GM23338 (cell line): ENCODE measurements around the gene PPP2R2B. TPM values are rescaled to one million over a fixed set of nuclear protein-coding genes. Genes with fewer than 3 reads are reported as not detected.

ENCODE experiments used
- ATAC-seq: fragments of 200-7000 bp; cut with Tn5 transposase; 3 replicates; pipeline ENCODE4 v1.9.1; 2020
- DNase-seq: peaks from one replicate; pipeline ENCODE4 v3.0.0-alpha.2; 2015; ENCODE audit warnings: low spot score
- H2AFZ ChIP-seq: fragments of 200-600 bp; sonication (generic); 2 replicates; pipeline ENCODE4 v1.8.0; 2016; ENCODE audit warnings: antibody characterized with exemption, mild to moderate bottlenecking, moderate library complexity
- H3F3A ChIP-seq: fragments of 200-600 bp; sonication (generic); replicated peaks from 2 replicates; pipeline ENCODE4 v1.8.0; 2017; ENCODE audit warnings: antibody characterized with exemption, mixed run types, low read depth
- H3K27ac ChIP-seq: fragments of 200-600 bp; sonication (generic); 2 replicates; pipeline ENCODE4 v1.6.1; 2016; ENCODE audit warnings: low read depth
- H3K27me3 ChIP-seq: fragments of 200-600 bp; sonication (generic); 2 replicates; pipeline ENCODE4 v1.8.0; 2016; ENCODE audit warnings: mild to moderate bottlenecking, mixed run types, moderate library complexity; ENCODE audit not compliant: insufficient read depth
- H3K36me3 ChIP-seq: fragments of 200-600 bp; sonication (generic); 2 replicates; pipeline ENCODE4 v1.8.0; 2016; ENCODE audit warnings: mild to moderate bottlenecking; ENCODE audit not compliant: insufficient read depth
- H3K4me1 ChIP-seq: fragments of 200-600 bp; sonication (generic); 2 replicates; pipeline ENCODE4 v1.8.0; 2016; ENCODE audit warnings: mild to moderate bottlenecking, moderate library complexity; ENCODE audit not compliant: insufficient read depth
- H3K4me2 ChIP-seq: fragments of 200-600 bp; sonication (generic); 2 replicates; pipeline ENCODE4 v1.7.1; 2017; ENCODE audit warnings: mixed run types
- H3K4me3 ChIP-seq: fragments of 200-600 bp; sonication (generic); 2 replicates; pipeline ENCODE4 v1.6.1; 2016; ENCODE audit warnings: mixed run types
- H3K79me2 ChIP-seq: fragments of 200-600 bp; sonication (generic); replicated peaks from 2 replicates; pipeline ENCODE4 v1.8.0; 2017; ENCODE audit warnings: mild to moderate bottlenecking; ENCODE audit not compliant: insufficient read depth
- H3K9me2 ChIP-seq: fragments of 200-600 bp; sonication (generic); 2 replicates; pipeline ENCODE4 v1.8.0; 2017; ENCODE audit not compliant: insufficient read depth
- H4K20me1 ChIP-seq: fragments of 200-600 bp; sonication (generic); replicated peaks from 2 replicates; pipeline ENCODE4 v1.8.0; 2017; ENCODE audit warnings: mild to moderate bottlenecking; ENCODE audit not compliant: insufficient read depth
- H3K27ac Mint-ChIP-seq: 2 replicates; pipeline ENCODE4 v1.8.0; 2020; ENCODE audit warnings: inconsistent platforms, mild to moderate bottlenecking, moderate library complexity, mixed read lengths
- H3K27me3 Mint-ChIP-seq: 3 replicates; pipeline ENCODE4 v1.8.0; 2022; ENCODE audit warnings: low read depth, mild to moderate bottlenecking, moderate library complexity, mixed read lengths, inconsistent platforms; ENCODE audit not compliant: insufficient read depth, poor library complexity
- H3K36me3 Mint-ChIP-seq: 3 replicates; pipeline ENCODE4 v1.8.0; 2021; ENCODE audit warnings: low read depth, mild to moderate bottlenecking, inconsistent platforms, moderate library complexity, mixed read lengths
- H3K4me1 Mint-ChIP-seq: 3 replicates; pipeline ENCODE4 v1.8.0; 2020; ENCODE audit warnings: mild to moderate bottlenecking, inconsistent platforms, mixed read lengths
- H3K4me3 Mint-ChIP-seq: 3 replicates; pipeline ENCODE4 v1.8.0; 2021; ENCODE audit warnings: moderate library complexity, mild to moderate bottlenecking, inconsistent platforms, mixed read lengths
- H3K9me3 Mint-ChIP-seq: 3 replicates; pipeline ENCODE4 v1.8.0; 2020; ENCODE audit warnings: moderate library complexity, mild to moderate bottlenecking, inconsistent platforms, mixed read lengths
- CREB1 ChIP-seq: fragments of 250-450 bp; sonication (Bioruptor Pico); IDR thresholded peaks from 2 replicates; pipeline ENCODE4 v1.5.0; 2020; ENCODE audit warnings: low read depth, mild to moderate bottlenecking, moderate library complexity
- CTCF ChIP-seq, 2 experiments: fragments of 200-600 bp in 1 of 2; sonication (generic) in 1 of 2; conservative IDR thresholded peaks; 2 replicates each; pipeline versions ENCODE4 v1.5.1 to v1.6.1; 2016 to 2017; ENCODE audit warnings: antibody characterized with exemption in 2 of 2, low read depth in 2 of 2, mild to moderate bottlenecking in 2 of 2, moderate library complexity in 1 of 2
- EZH2 ChIP-seq: fragments of 200-600 bp; sonication (generic); IDR thresholded peaks from one replicate; pipeline ENCODE4 v1.8.0; 2017; ENCODE audit warnings: antibody characterized with exemption, mild to moderate bottlenecking, low read depth; ENCODE audit not compliant: unreplicated experiment
- EZH2phosphoT487 ChIP-seq: fragments of 200-600 bp; sonication (generic); IDR thresholded peaks from one replicate; pipeline ENCODE4 v1.8.1; 2018; ENCODE audit warnings: antibody characterized with exemption; ENCODE audit not compliant: unreplicated experiment
- JUNB ChIP-seq: IDR thresholded peaks from one replicate; pipeline ENCODE4 v1.6.1; 2016; ENCODE audit warnings: antibody characterized with exemption; ENCODE audit not compliant: unreplicated experiment
- NANOG ChIP-seq: IDR thresholded peaks from 2 replicates; pipeline ENCODE4 v1.6.1; 2016; ENCODE audit warnings: antibody characterized with exemption, borderline replicate concordance
- STAT1 ChIP-seq: IDR thresholded peaks from one replicate; pipeline ENCODE4 v1.6.1; 2016; ENCODE audit warnings: antibody characterized with exemption; ENCODE audit not compliant: unreplicated experiment
- ZNF114 ChIP-seq: fragments of 250-450 bp; sonication (Bioruptor Pico); IDR thresholded peaks from 2 replicates; pipeline ENCODE4 v1.5.0; 2020; ENCODE audit warnings: mild to moderate bottlenecking, moderate library complexity
- ZNF331 ChIP-seq: fragments of 250-450 bp; sonication (Bioruptor Pico); IDR thresholded peaks from 2 replicates; pipeline ENCODE4 v1.5.0; 2020; ENCODE audit warnings: low read depth, mild to moderate bottlenecking, moderate library complexity
- ZNF462 ChIP-seq: fragments of 250-450 bp; sonication (Bioruptor Pico); IDR thresholded peaks from 2 replicates; pipeline ENCODE4 v1.5.0; 2020; ENCODE audit warnings: mild to moderate bottlenecking, moderate library complexity
- polyA plus RNA-seq: library from polyadenylated mRNA; unstranded; fragments of >200 nt; fragmentation: Nextera tagmentation; extraction: Ambion mirVana; gene quantifications from 2 replicates; pipeline ENCODE4 v1.2.1, GENCODE V29; 2016
- total RNA-seq: library from RNA; depleted of rRNA; stranded (reverse); fragments of >200 nt; shearing (Covaris generic); gene quantifications from 2 replicates; pipeline ENCODE4 v1.2.3, GENCODE V29; 2014

Gene PPP2R2B
- total and polyA plus RNA-seq, 2 experiments from 2014 or later: 21.3 to 33.9 TPM

GRCh38 chr5:146765089-146765832 is 113.3 kb downstream of the PPP2R2B start:
- no peak for ATAC-seq
- Histone ChIP-seq H3K27me3 (no peaks in the 10 kb centered on the region), H3K27ac (no peak overlapping the region), H2AFZ (no peak overlapping the region), H3F3A (no peaks in the 10 kb centered on the region), H3K9me2 (no peaks in the 10 kb centered on the region), H3K4me3 (no peak overlapping the region), H3K79me2 (no peaks in the 10 kb centered on the region), H3K36me3 (no peaks in the 10 kb centered on the region), H3K4me1 (0 out of 2 replicates have a peak, but pooled peaks cover 3% of the 10 kb centered on the region), H4K20me1 (no peaks in the 10 kb centered on the region), H3K4me2 (no peak overlapping the region)
- TF ChIP-seq NANOG: no peak
- TF ChIP-seq EZH2: no peak
- no peak for TF ChIP-seq ZNF462
- no peak for TF ChIP-seq STAT1
- TF ChIP-seq EZH2phosphoT487: no peak
- peaks cover 3% of the 10 kb centered on the region; the same call in 1 of the 3 replicates for H3K9me3 Mint-ChIP-seq
- no peak for DNase-seq
- no peaks in the 10 kb centered on the region for H3K27me3 Mint-ChIP-seq
- H3K4me3 Mint-ChIP-seq: no peak overlapping the region
- H3K4me1 Mint-ChIP-seq: no peaks in the 10 kb centered on the region; the same call in 2 of the 3 replicates
- no peaks in the 10 kb centered on the region; the same call in 2 of the 3 replicates for H3K36me3 Mint-ChIP-seq
- H3K27ac Mint-ChIP-seq: no peak overlapping the region

GRCh38 chr5:146762830-146763229 is 115.7 kb downstream of the PPP2R2B start:
- Histone ChIP-seq H3K36me3 (no peaks in the 10 kb centered on the region), H3K27ac (no peak overlapping the region), H3K27me3 (no peaks in the 10 kb centered on the region), H3K79me2 (no peaks in the 10 kb centered on the region), H3K4me3 (no peak overlapping the region), H3F3A (no peaks in the 10 kb centered on the region), H3K4me1 (no peaks in the 10 kb centered on the region), H2AFZ (no peak overlapping the region), H3K9me2 (no peaks in the 10 kb centered on the region), H4K20me1 (no peaks in the 10 kb centered on the region), H3K4me2 (no peak overlapping the region)
- Mint-ChIP-seq H3K9me3 (peaks cover 3% of the 10 kb centered on the region; the same call in 1 of the 3 replicates), H3K4me1 (peaks cover 4% of the 10 kb centered on the region; the same call in 2 of the 3 replicates), H3K27me3 (no peaks in the 10 kb centered on the region), H3K36me3 (no peaks in the 10 kb centered on the region; the same call in 2 of the 3 replicates), H3K4me3 (no peak overlapping the region), H3K27ac (no peak overlapping the region)
- ATAC-seq (no peak), DNase-seq (no peak)
- TF ChIP-seq NANOG (no peak), CTCF (conservative IDR thresholded peaks at IDR 0.05; ENCODE audit: low read depth in 2 of 2) (no peak), STAT1 (no peak), ZNF331 (CRISPR knock-in tag) (no peak), ZNF114 (CRISPR knock-in tag) (no peak), CREB1 (CRISPR knock-in tag) (no peak), JUNB (no peak)
